ENCODE data around the gene RPL15.

RPL15 gene

DNA sequence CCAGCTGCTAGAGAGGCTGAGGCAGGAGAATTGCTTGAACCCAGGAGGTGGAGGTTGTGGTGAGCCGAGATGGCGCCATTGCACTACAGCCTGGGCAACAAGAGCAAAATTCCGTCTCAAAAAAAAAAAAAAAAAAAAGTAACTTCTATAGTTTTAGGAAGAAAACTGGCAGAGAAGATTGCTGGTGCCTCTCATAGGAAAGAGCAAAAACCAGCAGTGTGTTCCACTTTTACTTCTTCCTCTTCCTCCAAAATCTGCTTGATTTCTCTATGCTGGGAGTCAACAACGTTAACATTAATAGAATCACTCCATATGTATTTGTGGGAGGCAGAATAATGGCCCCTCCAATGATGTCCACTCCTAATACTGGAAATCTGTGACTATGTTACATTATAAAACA is 15.6 kb downstream of the RPL15 start:
- DNase-seq, result no peak

GRCh38 chr3:23934253-23934652 is 17.3 kb downstream of the RPL15 start:
- DNase-seq, result no peak

GRCh38 chr3:23937296-23937695 is 20.4 kb downstream of the RPL15 start:
- no peak for DNase-seq

- no peak for DNase-seq
These were observed 21.8 kb downstream of the RPL15 start for GRCh38 chr3:23938688-23939087.

DNA sequence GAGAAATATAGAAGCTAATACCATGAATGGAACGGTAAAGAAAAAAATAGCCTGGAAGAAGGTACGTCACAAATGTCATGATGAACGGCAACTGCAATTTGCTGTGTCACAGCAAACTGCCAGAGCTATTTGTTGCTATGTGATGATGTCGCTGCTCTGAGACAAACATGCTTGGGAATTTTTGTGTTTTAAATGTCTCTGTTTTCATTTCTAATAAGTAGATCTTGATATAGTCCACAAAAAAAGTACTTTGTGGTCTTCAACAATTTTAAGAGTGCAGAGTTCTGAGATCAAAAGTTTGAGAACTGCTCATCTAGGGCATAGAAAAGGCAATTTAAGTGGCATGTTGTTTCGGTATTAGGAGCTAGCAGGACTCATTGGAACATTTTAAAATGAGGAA is 23.8 kb downstream of the RPL15 start:
- no peak for DNase-seq

- DNase-seq, result no peak
These were observed 24.5 kb downstream of the RPL15 start for GRCh38 chr3:23941440-23941839.

DNA sequence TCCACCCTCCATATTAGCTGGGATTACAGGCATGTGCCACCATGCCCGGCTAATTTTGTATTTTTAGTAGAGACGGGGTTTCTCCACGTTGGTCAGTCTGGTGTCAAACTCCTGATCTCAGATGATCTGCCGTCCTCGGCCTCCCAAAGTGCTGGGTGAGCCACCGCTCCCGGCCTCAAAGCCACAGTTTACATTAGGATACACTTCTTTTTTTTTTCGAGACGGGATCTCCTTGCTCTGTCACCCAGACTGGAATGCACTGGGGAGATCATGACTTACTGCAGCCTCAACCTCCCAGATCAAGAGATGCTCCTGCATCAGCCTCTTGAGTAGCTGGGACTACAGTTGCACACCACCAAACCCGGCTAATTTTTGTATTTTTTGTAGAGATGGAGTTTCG is 25.6 kb downstream of the RPL15 start:
- no peak for DNase-seq

GRCh38 chr3:23944007-23944783 is 27.3 kb downstream of the RPL15 start:
- no peak for DNase-seq

DNA sequence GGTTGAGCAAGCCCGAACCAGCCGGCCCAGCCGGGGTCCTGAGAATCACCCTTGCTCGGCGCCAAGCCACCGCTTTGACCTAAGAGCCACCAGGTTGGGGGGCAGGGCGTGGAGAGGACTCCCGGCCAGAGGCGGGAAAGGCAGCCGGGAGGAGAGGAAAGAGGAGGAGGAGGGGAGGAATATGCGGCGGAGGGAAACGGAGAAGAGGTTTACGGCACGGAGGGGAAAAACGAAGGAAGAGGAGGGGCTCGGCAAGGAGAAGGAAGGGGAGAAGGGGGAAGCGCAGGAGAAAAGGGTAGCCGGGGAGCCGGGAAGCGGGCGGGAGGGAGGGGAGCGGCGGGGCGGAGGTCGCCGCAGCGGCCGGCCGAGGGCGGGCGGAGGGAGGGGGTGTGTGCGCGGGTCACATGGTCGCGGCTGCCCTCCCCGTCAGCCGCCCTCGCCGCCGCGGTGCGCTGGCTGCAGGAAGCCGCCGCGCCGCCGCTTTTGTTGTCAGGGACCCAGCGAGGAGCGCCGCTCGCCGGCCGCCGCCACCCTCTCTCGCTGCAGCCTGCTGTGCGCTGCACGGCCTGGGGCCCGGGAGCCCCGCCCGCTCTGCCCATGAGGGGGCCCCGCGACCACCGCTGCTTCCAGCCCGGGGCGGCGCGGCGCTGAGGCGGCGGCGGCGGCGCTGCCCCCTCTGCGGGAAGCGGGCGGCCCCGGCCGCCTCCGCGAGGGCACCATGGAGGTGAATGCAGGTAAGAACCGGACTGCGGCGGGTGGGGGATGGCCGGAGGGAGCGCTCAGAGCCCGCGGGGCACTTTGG is 28.1 kb downstream of the RPL15 start, which contains the start of gene NR1D2:
TSS of gene NR1D2 (plus strand) at position 426 of the 802 bp plus-strand sequence. CDS start at position 719, 293 bp downstream.
- DNase-seq, result no peak

DNA sequence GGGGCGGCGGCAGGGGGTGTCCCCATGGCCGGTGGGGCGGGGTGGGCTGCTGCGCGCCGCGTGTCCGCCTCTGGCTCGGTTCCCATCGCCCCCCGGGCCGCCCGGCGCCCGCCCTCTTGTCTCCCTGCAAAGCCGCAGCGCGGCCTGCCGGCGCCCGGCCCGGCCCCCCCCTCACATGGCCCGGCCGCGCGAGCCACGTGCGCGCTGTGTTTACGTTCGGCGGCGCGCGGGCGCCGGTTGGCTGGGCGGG is 28.7 kb downstream of the RPL15 start:
- DNase-seq, result no peak

- DNase-seq, result peak; percentile 22
These were observed 29.2 kb downstream of the RPL15 start for GRCh38 chr3:23945913-23946687.

DNA sequence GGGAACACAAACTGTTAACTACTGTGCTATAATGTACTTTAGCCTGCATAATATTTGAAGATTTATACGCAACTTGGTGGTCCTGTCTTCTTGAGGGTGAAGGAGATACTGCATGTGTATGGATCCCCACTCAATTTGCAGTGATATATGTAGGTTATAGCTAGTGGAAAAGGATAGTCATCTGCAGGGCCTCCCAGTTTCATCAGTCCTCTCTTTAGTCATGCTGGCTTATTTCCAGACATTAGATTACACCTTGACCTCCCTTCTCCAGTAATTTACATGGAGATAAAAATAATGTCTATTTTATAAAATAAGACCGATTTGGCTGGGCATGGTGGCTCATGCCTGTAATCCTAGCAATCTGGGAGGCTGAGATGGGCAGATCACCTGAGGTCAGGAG is 31.8 kb downstream of the RPL15 start:
- DNase-seq, result no peak

DNA sequence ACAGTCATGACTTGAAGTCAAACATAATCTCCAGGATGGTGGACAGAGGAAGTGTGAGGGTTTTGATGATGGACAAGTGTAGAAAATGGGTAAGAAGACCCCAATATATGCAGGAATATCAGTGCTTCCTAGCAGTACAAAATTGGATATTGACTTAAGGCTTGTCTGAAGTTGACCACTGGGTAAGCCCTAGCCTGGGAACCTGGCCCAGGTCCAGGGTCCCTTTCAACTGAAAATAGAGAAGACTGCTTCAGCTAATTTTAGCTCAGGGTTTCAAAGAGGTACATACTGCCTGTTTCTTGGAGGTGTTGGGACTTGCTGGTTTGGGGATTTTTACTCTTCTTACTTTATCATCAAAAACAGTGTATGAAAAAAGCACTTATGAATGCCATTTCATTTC is 32.9 kb downstream of the RPL15 start:
- no peak for DNase-seq

DNA sequence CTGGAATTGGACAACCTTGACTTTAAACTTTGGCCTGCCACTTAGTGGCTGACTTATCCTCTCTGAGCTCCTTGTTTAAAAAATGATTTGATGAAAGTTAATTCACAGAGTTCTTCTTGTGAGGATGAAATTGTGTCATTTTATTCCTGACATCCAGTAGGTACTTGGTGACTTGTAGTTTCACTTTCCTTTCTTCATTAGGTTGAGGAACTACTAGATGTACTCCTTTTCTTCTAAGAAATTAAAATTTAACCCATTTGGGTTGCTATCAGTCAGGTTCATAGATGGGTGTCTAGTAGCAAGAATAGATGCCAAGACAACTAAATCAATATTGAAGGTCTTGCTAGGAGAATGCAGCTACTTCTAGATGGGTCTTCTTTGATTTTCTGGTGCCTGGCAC is 33.4 kb downstream of the RPL15 start:
- DNase-seq, result no peak

DNA sequence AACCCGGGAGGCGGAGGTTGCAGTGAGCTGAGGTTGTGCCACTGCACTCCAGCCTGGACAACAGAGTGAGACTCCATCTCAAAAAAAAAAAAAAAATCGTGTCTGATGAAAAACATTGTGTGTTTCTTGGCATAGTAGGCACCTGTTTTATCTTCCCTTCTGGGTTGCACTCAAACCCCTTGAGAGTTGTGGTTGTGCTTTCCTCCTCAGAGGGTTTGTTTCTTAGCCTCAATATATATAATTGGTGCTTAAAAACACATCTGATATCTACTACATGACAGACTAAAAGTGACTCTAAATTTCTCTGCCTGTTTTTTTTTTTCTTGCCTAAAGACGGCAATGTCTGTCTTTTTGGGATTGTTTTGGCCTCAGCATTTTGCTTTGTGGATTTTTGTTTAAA is 35.7 kb downstream of the RPL15 start:
- no peak for DNase-seq

DNA sequence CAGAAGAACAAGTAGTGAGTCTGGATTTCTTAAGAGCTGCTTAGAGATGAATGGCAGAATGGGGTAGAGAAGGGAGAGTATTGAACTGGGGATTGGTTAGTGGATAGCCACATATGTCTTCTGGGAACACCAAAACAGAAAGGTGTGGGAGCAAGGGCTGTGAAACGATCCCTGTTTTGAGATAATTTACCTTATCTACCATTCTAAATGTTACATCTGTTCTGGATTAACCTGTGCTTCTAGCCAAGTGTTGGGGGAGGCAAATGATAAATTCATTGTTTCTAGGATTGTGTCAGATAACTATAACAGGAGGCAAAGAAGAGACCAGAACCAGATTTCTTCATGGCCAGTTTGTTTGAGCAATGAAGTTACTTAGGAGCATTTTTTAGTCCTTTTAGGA is 36.6 kb downstream of the RPL15 start:
- no peak for DNase-seq

- no peak for DNase-seq
These were observed 37.2 kb downstream of the RPL15 start for GRCh38 chr3:23954144-23954543.

- DNase-seq, result no peak
These were observed 39.8 kb downstream of the RPL15 start for GRCh38 chr3:23956701-23957100.

DNA sequence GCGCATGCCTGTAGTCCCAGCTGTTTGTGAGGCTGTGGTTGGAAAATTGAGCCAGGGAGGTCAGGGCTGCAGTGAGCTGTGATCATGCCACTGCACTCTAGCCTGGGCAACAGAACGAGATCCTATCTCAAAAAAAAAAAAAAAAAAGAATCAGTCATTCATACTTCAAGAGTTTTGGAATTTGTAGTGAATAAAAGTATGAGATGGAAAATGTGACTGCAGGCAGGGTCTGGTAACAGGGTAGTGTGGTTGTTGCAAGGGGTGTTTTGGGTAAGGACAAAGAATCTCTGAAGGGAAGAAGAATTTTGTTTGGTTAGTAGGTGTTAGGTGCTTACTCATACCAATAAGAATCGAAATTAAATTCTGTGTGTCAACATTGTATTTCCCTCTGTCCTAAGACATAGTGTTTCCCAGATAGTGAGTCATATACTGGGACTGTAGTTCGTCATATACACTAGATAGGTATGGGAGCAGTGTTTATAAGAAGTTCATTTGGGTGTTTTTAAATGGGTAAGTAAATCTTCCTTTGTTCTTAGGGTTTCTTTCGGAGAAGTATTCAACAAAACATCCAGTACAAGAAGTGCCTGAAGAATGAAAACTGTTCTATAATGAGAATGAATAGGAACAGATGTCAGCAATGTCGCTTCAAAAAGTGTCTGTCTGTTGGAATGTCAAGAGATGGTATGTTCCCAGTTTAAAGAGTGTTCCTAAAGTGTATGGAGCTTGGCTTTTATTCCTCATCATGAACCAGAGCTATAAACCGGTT is 42.4 kb downstream of the RPL15 start:
- DNase-seq, result no peak

- DNase-seq, result no peak
These were observed 43.7 kb downstream of the RPL15 start for GRCh38 chr3:23960649-23961048.

DNA sequence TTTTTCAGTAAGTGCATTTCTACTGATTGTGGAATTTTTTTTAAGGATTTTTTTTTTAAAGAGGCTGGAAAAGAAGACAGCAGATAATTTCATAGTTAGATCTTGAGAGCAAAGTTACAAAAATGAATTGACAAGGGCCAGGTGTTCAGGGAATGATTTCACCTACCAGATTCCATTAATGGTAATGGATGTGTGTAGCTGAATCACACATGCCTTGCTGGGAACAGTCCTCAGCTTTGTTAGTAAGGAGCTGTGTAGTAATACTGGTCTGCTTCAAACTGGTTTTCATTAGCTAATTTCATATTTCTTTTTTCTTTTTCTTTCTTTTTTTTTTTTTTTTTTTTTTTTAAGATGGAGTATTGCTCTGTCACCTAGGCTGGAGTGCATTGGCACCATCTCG is 44.1 kb downstream of the RPL15 start:
- no peak for DNase-seq

- no peak for DNase-seq
These were observed 45.0 kb downstream of the RPL15 start for GRCh38 chr3:23961913-23962312.
